Measurements from ENCODE around the gene SLC25A48. TPM values are rescaled to one million over a fixed set of nuclear protein-coding genes. Genes with fewer than 3 reads are reported as not detected.
A peak's percentile ranks its signal among the peaks of the same experiment; 100 is the strongest.

The SLC25A48 gene, protein sequence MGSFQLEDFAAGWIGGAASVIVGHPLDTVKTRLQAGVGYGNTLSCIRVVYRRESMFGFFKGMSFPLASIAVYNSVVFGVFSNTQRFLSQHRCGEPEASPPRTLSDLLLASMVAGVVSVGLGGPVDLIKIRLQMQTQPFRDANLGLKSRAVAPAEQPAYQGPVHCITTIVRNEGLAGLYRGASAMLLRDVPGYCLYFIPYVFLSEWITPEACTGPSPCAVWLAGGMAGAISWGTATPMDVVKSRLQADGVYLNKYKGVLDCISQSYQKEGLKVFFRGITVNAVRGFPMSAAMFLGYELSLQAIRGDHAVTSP
- polyA plus RNA-seq (ENCODE audit: insufficient read length in 4 of 4) = 1 to 10 TPM in 3 of 4 donors, under 1 TPM in 1; 0.25 to 3.5 (median 2.8) TPM

DNA sequence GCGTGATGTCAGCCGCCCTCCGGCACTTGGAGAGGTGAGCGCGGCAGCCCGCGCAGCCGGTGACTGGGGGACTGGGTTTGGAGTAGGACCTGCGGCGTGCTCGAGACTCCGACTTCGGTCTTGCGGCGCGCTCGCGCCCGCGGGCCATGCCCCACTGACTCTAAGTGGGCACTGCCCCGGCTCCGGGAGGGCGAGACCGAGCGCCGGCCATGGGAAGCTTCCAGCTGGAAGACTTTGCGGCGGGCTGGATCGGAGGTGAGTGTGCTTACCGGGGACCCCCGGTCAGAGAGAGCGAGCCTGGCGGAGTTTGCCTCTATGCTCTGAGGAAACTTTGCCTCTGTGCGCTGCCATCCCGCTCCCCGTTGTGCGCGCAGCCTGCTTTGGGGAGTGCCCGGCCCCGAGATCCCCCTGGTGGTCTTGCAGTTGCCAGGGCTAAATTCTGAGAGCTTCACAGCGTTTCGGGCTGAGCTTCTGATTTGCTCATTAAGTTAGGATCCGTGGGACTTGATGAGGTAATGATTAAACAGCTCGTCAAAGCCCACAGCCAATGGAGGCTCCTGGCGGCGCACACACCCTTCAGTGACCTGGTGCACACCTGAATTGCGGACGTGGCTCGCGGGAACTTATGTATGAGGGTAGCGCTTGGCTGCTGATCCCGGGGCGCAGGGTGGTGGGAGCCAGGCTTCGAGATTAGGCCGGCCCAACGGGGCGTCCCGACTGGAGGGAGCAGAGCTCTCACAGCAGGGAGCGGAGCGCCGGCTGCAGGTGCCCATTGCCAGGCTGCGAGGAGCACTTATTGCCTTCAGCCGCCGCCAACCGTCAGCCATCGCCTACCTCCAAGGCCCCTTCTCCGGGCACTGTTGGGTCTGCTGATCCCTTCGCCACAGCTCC is at the start of gene SLC25A48:
Gene SLC25A48 (plus strand): TSS at position 25 of the 891 bp plus-strand sequence. CDS start 185 bp downstream, at position 210.
- peak in 3 of 4 donors; percentile 36 to 52 (median 50) for DNase-seq (ENCODE audit: low read depth in 4 of 4, low spot score in 3 of 4)

DNA sequence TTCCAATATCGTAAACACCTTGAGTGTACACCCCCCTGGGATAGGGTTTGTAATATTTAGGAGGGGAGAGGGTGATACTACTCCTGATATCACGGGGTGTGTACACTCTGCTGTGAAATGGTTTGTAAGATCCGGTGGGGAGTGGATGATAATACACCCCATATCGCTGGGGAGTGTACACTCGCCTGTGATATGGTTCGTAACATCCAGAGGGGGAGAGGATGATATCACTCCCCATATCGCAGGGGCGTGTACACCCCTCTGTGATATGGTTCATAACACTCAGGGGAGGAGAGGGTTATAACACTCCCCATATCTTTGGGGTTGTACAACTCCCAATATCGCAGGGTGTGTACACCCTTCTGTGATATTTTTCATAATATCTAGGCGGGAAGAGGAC is 33.8 kb upstream of the SLC25A48 start:
- DNase-seq (ENCODE audit: low read depth in 4 of 4, low spot score in 3 of 4) = no peak

DNA sequence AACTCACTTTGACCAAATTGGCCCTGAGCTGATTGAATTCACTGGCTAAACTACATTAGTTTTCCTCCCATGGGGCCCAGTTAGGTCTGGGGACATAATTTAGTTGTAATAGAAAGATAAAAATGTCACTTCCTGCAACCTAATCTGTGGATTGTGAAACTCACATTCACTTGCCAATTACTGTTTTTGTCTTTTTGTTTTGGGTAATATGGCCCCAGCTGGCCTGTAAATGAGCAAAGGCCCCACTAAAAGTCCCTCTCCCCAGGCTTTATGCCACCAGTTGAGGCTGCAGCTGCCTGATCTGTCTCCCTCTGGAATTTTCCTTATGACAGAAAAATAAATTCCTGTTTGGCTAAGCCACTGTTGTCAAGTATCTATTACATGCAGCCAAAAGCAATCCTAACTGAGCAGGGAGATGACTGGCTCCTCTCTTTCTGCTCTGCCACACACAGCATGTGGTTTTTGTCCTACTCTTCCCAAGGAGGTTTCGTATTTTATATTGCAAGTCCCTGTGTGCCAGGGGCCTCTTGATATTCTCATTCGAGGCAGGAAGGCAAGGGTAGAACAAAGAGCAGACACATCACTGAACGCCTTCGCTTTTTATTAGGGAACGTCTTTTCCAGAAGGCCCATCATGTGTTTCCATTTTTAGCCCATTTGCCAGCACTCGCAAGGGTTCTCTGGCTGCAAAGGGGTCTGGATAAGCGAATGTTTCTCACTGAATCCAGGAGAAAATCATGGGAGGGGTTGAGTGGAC is 24.1 kb upstream of the SLC25A48 start:
- DNase-seq (ENCODE audit: low read depth in 4 of 4, low spot score in 3 of 4) = no peak

DNA sequence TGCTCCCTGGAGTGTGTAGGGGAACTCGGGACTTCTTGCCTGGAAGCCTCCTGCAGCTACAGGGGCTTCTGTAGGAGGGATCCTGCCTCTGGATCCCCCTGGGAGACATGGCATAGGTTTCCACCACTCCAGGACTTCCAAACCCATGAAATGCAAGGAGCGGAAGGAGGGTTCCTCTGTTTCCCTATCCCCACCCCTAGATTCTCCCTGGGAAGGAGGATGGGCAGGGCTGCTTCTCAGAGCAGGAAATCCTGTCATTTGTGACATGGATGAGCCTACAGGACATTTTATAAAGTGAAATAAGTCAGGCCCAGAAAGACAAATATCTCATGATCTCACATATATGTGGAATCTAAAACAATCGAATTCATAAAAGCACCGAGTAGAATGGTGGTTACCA is 23.5 kb upstream of the SLC25A48 start:
- DNase-seq (ENCODE audit: low read depth in 4 of 4, low spot score in 3 of 4) = no peak

DNA sequence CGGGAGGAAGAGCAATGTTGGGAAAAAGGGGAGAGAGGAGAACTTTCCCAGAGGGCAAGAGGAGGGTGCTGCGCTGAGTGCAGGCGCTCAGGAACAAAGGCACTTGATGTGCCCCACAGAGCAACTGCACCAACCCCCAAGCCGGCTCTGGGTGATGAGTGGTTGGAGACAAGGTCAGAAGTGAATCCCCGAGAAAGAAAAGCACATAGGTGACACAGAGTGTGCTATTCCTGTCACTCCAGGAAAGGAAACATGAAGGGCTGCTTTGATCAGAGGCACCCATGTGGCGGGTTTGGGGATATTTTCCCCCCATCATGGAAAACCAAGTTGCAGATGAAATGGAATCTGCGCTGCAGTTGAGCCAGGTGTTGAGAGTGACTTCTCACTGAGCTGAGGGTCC is 20.7 kb upstream of the SLC25A48 start:
- no peak for DNase-seq (ENCODE audit: low read depth in 4 of 4, low spot score in 3 of 4)

DNA sequence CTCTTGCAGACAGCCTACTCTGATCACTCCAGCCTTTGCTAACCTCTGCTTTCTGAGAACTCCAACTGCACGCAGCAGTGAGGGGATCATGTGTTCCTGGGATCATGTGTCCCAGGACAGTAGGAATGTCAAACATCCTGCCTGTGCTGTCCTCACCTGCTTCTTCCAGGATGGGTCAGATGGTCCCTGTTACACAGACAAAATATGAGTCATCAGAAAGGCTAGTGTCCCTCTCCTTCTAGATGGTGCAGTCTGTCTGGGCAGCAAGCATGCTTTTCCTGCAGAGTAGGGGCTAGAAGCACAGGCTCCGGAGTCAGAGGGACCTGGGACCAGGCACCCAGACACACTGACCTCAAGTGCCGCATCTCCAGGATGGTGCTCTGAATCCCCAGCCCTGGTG is 20.1 kb upstream of the SLC25A48 start:
- no peak for DNase-seq (ENCODE audit: low read depth in 4 of 4, low spot score in 3 of 4)

DNA sequence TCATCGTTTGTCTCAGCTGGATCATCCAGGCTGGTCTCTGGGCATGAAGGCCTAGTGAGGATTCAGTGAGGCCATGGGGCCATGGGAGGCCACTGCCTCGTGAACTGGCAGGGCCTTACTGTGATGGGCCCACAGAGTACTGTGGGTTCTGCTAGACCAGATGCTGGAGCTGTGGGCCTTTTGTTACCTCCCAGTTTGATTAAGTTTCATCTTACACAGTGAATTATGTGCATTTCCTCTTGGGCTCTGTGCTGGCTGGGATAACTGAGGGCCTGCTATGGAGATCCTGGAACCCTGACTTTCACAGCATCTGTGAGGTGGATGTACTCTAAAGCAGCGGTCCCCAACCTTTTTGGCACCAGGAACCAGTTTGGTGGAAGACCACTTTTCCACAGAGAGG is 19.7 kb upstream of the SLC25A48 start:
- no peak for DNase-seq (ENCODE audit: low read depth in 4 of 4, low spot score in 3 of 4)

DNA sequence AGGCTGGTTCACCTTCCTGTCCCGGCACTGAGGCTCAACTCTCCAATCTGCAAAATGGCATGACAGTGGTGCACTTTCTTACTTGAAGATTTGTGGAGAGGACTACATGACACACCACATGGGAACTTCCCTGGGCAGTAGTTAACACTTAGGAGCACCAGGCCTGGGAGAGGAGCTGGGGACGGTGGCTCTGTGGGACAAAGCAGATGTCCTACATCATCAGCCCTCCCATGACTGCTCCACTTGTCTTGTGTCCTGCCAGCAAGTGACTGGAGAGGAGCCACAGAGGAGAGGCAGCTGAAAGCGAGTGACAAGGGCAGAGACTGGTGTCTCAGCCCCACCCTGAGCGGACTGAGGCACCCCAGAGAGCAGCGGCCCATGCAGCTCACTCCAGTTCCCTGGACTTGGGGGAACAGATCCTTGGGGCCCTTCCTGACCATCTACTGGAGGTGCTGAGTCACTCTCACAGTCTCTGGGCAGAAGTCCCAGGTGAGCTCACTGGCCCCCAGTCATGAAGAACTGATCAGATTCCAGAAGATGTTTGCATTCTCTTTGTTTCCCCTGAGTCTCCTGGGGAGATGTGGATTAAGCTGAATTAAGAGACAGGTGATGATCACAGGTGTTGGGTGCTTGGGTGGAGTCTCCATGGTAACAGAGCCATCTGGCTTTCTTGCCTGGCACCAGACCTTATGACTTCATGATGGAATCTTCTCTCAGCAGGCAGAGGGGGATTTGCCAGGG is 13.2 kb upstream of the SLC25A48 start:
- no peak for DNase-seq (ENCODE audit: low read depth in 4 of 4, low spot score in 3 of 4)

DNA sequence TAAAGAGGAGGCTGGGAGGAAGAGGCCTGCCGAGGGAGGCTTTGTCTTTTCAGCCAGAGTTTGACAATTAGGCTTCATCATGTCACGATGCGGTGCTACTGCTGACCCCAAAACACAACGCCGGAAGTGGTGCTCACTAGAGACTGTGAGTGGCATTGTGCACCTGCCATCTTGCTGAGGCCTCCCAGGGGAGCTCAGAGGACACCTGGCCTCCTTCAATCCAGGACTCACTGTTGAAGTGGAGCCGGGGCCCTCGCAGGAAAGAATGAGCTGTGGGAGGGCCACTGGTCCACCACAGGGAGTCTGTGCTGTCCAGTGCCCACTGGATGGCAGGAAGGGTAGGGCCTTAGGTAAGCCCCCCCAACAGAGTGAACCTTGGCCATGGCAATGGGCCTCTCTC is 12.7 kb upstream of the SLC25A48 start:
- no peak for DNase-seq (ENCODE audit: low read depth in 4 of 4, low spot score in 3 of 4)

DNA sequence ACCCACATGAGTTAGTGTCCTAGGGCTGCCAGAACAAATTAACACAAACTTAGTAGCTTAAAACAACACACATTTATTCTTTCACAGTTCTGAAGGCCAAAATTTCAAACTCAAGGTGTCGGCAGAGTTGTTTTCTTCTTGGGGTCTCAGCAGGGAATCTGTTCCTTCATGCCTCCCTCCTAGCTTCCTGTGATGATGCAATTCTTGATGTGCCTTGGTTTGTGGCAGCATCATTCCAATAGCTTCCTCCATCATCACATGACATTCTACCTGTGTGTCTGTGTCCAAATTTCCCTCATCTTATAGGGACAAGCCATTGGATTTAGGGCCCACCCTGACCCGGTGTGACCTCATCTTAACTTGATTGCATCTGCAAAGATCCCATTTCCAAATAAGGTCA is 12.2 kb upstream of the SLC25A48 start:
- no peak for DNase-seq (ENCODE audit: low read depth in 4 of 4, low spot score in 3 of 4)

DNA sequence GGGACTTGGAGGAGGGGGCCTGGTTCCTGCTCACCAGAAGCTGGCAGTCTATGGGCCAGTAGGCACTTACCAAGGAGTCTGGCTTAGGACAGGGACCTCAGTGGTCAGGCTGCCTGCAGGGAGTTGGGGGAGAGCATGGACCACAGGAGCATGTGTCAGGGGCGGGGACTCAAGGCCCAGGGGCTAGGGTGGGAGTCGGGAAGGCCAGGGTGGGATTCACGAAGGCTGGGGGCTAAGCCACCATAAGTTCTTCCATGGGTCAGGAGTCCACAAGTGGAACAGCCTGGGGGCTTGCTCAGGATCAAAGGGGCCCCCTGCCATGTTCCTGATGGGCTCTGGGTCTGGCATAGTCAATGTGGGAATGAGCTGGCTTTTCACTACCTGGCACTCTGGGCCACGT is 11.5 kb upstream of the SLC25A48 start:
- DNase-seq (ENCODE audit: low read depth in 4 of 4, low spot score in 3 of 4) = no peak

DNA sequence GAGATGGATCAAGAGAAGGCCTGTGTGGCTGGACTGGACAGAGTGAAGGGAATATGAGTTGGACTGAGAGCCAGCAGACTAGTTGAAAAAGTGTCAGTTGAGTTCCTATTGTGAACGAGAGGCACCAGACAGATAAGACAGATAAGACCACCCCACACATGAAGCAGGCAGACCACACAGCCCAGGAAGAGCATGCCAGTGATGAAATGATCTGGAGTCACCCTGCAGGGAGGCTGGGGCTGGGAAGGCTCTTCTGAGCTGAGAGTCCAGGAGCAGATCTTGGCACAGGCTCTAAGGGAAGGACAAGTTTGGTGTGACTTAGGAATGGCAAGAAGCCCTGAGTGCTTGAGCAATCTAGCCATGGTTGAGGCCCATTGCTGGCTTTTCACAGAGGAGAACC is 10.6 kb upstream of the SLC25A48 start:
- no peak for DNase-seq (ENCODE audit: low read depth in 4 of 4, low spot score in 3 of 4)

DNA sequence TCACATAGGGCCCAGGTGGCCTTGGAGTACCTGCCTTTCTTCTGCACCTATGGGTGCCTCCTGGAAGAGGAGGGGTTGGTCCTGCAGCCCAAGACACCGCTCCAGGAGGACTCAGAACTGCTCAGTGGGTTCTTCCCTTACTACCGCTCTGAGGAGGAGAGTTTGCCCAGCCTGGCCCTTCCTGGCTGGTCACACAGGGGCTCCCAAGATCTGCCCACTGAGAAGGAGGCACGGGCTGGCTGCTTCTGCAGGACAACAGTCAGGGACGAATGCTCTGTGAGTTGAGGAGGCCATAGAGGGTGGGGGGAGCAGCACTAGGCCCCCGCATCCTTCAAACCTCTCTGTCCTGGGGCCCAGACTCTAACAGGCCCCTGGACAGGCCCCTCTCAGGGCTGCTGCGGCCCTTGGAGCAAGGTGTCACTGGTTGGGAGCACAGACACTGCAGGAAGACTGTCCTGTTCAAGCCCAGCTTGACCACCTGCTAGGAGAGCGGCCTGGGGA is 9.9 kb upstream of the SLC25A48 start:
- no peak for DNase-seq (ENCODE audit: low read depth in 4 of 4, low spot score in 3 of 4)

DNA sequence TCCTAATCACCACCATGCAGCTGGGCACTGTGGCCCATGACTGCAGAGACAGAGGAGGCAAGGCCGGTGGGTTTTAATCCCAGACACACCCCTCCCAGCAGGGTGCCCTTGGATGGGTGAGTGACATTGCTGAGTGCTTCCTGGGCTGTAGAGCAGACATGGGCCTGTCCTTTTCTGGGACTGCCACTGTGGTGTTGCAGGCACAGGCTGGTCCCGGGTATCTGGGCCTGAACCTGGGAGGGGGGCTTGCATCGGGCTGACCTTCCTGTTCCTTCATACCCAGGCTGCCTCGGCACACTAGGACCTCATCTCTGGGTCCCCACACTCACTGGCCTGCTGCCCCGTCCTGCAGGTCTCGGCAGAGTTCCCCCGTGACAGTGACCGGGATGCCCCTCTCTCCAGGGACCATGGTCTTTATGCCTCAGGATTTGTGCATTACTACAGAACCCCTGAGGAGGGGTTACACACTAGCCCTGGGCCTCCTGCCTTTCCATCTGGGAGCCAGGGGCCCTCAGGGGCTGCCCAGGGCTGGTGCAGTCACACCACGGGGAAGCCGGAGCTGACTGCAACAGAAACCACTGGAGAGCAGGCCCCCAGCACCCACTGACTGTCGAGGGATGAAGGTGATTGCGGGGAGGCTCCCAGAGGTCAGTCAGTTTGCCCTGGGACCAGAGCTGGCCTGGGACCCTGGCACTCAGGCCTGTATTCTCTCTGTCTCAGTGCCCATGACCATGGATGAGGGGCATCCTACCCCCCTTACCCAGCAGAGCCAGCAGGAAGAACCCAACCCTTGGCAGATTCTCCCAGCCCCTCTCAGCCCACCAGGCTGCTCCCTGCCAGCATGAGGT is 8.9 kb upstream of the SLC25A48 start:
- DNase-seq (ENCODE audit: low read depth in 4 of 4, low spot score in 3 of 4) = no peak

DNA sequence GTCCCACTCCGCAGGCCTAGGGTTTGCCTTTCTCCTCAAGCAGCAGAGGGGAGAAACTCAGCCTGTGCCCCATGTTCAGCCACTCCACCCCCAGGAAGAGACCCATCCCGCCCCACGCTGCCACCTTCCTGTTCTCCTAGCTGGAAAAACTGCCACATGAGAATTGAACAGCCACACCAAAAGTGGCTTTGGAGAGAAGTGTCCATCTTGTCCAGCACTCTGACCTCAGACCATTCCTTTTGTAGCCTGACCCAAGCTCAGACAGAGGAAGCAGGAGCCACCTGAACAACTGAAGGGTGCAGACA is 8.3 kb upstream of the SLC25A48 start:
- no peak for DNase-seq (ENCODE audit: low read depth in 4 of 4, low spot score in 3 of 4)

DNA sequence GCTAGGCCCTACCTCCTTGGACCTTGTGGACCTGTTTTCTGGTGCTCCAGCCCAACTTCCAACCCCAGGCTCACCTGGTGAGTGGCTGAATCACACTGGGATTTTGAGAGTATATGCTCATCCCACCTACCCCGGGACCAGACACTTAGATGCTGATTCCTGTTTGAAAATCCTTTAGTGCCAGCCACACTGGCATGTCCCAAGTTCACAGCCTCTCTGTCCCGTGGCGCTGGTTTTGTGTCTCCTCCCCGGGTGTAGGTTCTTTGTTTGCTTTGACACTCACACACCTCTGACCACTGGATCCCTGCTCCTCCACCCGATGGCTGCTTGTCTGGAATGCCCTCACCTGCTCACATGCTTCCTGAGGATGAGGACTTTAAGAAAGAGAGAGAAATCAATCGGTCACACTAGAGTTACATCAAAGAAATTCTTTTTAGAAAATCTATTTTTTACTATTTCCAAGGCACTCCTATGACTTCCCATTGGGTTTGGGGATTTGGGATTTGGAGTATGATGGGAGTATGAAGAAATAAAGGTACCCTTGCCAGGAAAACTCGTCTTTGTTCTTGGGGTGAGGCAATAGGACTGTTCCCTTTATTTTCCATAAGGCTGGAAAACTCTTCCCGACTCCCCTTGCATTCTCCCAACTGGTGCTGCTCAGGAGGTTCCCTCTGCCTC is 7.3 kb upstream of the SLC25A48 start:
- DNase-seq (ENCODE audit: low read depth in 4 of 4, low spot score in 3 of 4) = no peak

DNA sequence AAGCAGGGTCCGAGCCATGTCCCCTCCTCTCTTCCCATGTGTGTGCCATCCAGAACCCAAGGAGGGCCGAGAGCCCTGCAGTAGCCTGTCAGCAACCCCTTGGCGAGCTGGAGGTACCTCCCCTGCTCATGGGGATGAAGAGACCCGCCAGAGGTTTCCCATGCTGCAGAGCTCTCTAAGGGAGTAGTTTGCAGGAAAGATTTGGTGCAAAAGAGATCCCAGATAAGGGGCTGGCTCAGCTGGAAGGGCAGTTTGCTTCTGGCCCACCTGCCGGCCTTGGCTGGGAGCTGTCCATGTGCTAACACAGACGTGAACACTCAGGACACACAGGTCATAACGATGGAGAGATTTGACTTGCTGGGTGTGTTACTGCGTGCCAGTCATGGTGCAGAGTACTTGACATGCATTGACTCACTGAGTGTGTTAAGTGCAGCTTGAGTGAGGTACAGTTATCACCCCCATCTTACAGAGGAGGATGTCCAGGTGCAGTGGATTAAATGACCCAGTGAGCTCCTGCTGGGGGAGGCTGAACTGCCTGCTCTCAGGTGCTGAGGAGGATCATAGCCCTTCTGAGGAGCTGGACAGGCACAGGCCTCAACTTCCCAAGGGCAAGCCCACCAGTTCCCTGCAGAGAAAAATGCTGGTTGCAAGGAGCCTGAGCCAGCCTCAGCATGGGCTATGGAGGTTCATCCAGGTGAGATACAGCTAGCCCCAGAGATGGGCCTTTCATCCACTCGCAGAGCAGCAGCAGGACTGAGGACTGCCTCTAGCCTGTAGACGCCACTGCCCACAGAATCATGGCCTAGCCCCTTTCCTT is 6.3 kb upstream of the SLC25A48 start:
- DNase-seq (ENCODE audit: low read depth in 4 of 4, low spot score in 3 of 4) = no peak

DNA sequence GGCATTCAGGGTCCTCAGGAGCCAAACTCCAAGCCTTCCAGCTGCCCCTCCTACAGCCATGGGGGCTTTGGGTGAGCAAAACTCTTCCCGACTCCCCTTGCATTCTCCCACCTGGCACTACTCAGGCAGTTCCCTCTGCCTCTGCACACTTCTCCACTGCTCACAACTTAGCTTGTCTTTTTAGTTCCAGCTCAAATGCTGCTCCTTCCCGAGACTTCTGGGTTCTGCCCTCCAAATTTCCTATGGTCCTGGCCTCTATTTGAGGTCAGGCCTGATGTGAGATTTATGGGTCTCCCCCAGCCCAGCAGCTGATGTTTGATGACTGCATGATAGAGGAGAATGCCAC is 5.7 kb upstream of the SLC25A48 start:
- DNase-seq (ENCODE audit: low read depth in 4 of 4, low spot score in 3 of 4) = no peak

All from left renal pelvis (tissue), 4 donors.